Stimulated activated CD8-positive, alpha-beta memory T cell treated with anti-CD3 and anti-CD28 coated beads, Interleukin-7, amount 100 ng/mL, for 1 hour (primary cell): ENCODE data around the gene E2F3.
A peak's percentile ranks its signal among the peaks of the same experiment; 100 is the strongest.

ENCODE experiments used
- DNase-seq, 2 donors: peaks; one replicate each; pipeline ENCODE4 v3.0.0-alpha.2; 2020; ENCODE audit warnings: low read depth in 2 of 2

E2F3 gene

DNA sequence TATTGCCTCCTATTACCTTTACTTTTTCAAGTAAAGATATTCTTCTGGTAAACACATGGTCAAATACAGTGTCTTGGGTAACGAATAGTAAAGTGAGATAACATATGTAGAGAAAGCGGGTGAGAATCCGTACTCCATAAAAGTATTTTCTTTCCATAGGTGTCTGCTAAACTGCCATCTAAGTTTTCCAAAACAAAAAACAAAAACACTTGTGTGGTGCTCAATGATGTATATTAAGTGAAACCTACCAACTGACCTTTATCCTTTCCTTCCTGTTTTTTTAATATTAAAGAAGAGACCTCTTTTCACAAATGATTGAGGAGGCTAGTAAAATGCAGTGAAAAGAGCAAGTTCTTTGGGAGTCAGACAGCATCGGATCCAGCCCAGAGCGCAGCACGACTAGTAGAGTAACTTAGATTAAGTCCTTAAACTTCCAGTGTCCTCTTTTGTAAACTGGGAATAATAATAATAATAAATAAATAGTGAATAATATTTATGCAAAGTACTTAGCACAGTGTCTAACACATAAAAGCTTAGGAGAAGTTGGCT lies 132.1 kb downstream of the E2F3 start:
- DNase-seq, result no peak

GRCh38 chr6:20534295-20535262 lies 132.9 kb downstream of the E2F3 start, which contains the start of gene CDKAL1:
CDKAL1 (plus strand) TSS chr6:20534457; CDS start chr6:20546351, 11,894 bp downstream.
- DNase-seq, result peak; percentile 74 to 78

DNA sequence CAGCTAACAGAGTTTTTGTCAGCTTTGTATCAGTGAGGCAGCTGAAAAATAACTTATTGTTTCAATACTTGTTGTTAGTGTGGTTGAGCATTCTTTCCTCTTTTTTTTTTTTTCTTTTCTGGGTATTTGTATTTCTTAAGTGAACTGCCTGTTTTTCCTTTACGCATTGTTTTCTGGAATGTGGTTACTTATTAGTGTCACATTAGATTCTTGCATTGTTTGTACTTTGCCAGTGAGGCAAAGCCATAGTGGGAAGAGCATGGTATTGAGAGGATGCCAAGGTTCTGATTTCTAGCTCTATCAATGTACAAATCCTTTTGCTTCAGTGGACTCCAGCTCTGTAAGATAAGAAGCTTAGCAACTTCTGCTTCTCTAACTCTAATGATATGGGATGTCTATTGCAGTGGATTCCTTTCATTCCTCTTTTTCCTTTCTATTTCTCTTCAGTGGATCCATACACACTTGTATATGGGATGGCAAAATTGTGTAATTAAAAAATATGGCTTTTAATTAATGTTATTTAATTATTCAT lies 136.5 kb downstream of the E2F3 start:
- DNase-seq, result no peak

DNA sequence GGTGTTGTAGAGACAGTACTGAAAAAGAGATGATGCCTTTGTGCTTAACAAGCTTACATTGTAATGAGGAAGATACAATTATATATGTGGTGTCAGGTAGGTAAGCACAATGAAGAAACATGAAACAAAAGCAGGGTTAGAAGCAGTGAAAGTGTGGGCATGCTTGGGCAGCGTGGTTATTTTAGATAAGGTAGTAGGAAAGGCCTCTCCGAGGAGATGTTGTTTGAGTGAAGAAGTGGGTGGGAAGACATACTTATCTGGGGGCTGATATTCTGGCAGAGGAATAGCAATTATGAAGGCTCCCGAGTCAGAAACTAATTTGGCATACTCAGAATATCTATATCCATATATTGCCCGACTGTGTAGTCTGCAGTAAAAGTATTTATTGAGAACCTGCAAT lies 137.2 kb downstream of the E2F3 start:
- no peak for DNase-seq

GRCh38 chr6:20539387-20539786 lies 137.7 kb downstream of the E2F3 start:
- DNase-seq, result no peak

DNA sequence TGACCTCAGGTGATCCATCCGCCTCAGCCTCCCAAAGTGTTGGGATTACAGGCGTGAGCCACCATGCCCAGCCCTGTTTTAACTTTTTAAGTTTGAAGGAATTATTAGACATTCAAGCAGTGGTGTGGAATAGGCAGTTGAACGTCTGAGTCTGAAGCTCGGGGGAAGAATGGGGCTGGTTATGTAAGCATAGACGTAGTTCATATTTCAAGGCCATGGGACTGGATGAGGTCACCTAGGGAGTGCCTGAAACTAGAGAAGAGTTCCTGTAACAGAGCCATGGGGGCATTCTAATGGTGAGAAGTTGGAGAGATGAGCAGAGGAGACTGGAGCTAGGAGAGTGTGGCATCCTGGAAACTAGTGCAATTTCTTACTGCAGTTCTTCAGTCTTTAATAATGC lies 139.0 kb downstream of the E2F3 start:
- DNase-seq, result no peak

DNA sequence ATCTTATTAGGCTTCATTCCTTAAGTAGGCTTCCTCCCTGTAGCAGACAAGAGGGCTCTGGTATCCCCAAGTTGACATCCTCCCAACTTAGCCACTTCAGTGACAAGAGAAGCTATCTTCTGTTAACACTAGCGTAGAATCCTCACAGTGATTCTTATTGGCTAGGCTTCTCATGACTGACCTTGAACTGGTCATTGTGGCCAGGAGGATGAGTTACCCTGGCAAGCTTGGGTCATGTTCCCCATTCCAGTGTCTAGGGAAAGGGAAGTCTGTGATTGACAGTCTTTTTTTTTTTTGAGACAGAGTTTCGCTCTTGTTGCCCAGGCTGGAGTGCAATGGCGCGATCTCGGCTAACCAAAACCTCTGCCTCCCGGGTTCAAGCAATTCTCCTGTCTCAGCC lies 139.7 kb downstream of the E2F3 start:
- DNase-seq, result no peak

- no peak for DNase-seq
Measured at GRCh38 chr6:20542927-20543602, 141.4 kb downstream of the E2F3 start.
